SK-N-SH (cell line): ENCODE measurements around the gene PLEKHG7. TPM values are rescaled to one million over a fixed set of nuclear protein-coding genes. Genes with fewer than 3 reads are reported as not detected.

Experiments used
- CTCF ChIA-PET: fragments of 300-600, 350-600 bp; formaldehyde crosslinking; extraction: SDS; loops from one replicate; lab custom pipeline; 2021; lab: Yijun Ruan, JAX
- POLR2A ChIA-PET: fragments of 350-600 bp; sonication (Branson Sonifier 250); formaldehyde crosslinking; extraction: SDS; loops from one replicate; lab custom pipeline; 2020; ENCODE audit warnings: antibody characterized with exemption, inconsistent platforms; lab: Yijun Ruan, JAX
- DNase-seq: peaks from one replicate; pipeline ENCODE4 v3.0.0; 2012
- H2AFZ ChIP-seq: fragments of 200-600 bp; sonication (generic); 2 replicates; pipeline ENCODE4 v1.8.1; 2016; ENCODE audit warnings: antibody characterized with exemption, mild to moderate bottlenecking, low read depth
- H3F3A ChIP-seq: fragments of 200-600 bp; sonication (generic); replicated peaks from 2 replicates; pipeline ENCODE3; 2016; ENCODE audit warnings: antibody characterized with exemption, mild to moderate bottlenecking; ENCODE audit not compliant: insufficient read depth
- H3K27ac ChIP-seq, 2 experiments: fragments of 200-500 bp in 1 of 2; fragments of 200-600 bp in 1 of 2; sonication (Bioruptor generic) in 1 of 2; sonication (generic), shearing (Covaris generic) in 1 of 2; 2 replicates each; pipeline versions ENCODE4 v1.5.1 to v1.6.1; 2014 to 2016; ENCODE audit warnings: low read depth in 2 of 2, inconsistent platforms in 1 of 2, low read length in 1 of 2, mild to moderate bottlenecking in 1 of 2, mixed read lengths in 1 of 2
- H3K27me3 ChIP-seq: fragments of 200-600 bp; sonication (generic), shearing (Covaris generic); 2 replicates; pipeline ENCODE4 v1.6.1; 2016; ENCODE audit warnings: mixed run types; ENCODE audit not compliant: insufficient read depth
- H3K36me3 ChIP-seq, 2 experiments: fragments of 200-500 bp in 1 of 2; fragments of 200-600 bp in 1 of 2; sonication (Bioruptor generic) in 1 of 2; sonication (generic) in 1 of 2; replicated peaks in 1 of 2; 2 replicates each; pipeline versions ENCODE3 to v1.5.1; 2014 to 2016; ENCODE audit warnings: low read length in 1 of 2, mild to moderate bottlenecking in 1 of 2; ENCODE audit not compliant: insufficient read depth in 2 of 2, control insufficient read depth in 1 of 2
- H3K4me1 ChIP-seq, 2 experiments: fragments of 200-500 bp in 1 of 2; fragments of 200-600 bp in 1 of 2; sonication (Bioruptor generic) in 1 of 2; sonication (generic), shearing (Covaris generic) in 1 of 2; 2 replicates each; pipeline versions ENCODE4 v1.5.1 to v1.6.1; 2014 to 2016; ENCODE audit warnings: low read depth in 1 of 2, low read length in 1 of 2, mixed run types in 1 of 2; ENCODE audit not compliant: insufficient read depth in 2 of 2, control insufficient read depth in 1 of 2
- H3K4me2 ChIP-seq: fragments of 200-600 bp; sonication (generic), shearing (Covaris generic); 2 replicates; pipeline ENCODE4 v1.6.1; 2017; ENCODE audit warnings: mixed run types
- H3K4me3 ChIP-seq, 2 experiments: fragments of 200-500 bp in 1 of 2; fragments of 200-600 bp in 1 of 2; sonication (Bioruptor generic) in 1 of 2; sonication (generic), shearing (Covaris generic) in 1 of 2; 2 replicates each; pipeline versions ENCODE4 v1.5.1 to v1.8.1; 2014 to 2016; ENCODE audit warnings: low read depth in 2 of 2, inconsistent platforms in 1 of 2, low read length in 1 of 2, mild to moderate bottlenecking in 1 of 2, mixed read lengths in 1 of 2, moderate library complexity in 1 of 2
- H3K79me2 ChIP-seq: fragments of 200-600 bp; sonication (generic); 2 replicates; pipeline ENCODE4 v1.8.1; 2017; ENCODE audit warnings: mild to moderate bottlenecking; ENCODE audit not compliant: insufficient read depth
- H3K9ac ChIP-seq: fragments of 200-600 bp; sonication (generic); 2 replicates; pipeline ENCODE4 v1.6.1; 2017; ENCODE audit warnings: mixed run types
- H3K9me2 ChIP-seq: fragments of 200-600 bp; sonication (generic); 2 replicates; pipeline ENCODE4 v1.6.1; 2017; ENCODE audit warnings: mixed run types
- H3K9me3 ChIP-seq: fragments of 200-600 bp; sonication (generic); 2 replicates; pipeline ENCODE4 v1.6.1; 2017; ENCODE audit warnings: mixed run types, mild to moderate bottlenecking, moderate library complexity
- H4K20me1 ChIP-seq: fragments of 200-600 bp; sonication (generic); 2 replicates; pipeline ENCODE4 v1.6.1; 2017; ENCODE audit warnings: mild to moderate bottlenecking, mixed run types; ENCODE audit not compliant: insufficient read depth
- CTCF ChIP-seq: fragments of 200-600 bp; sonication (generic); IDR thresholded peaks from 2 replicates; pipeline ENCODE4 v1.6.1; 2017; ENCODE audit warnings: antibody characterized with exemption, mild to moderate bottlenecking, moderate library complexity
- ELF1 ChIP-seq: IDR thresholded peaks from 2 replicates; pipeline ENCODE4 v1.4.0; 2012
- EP300 ChIP-seq, 2 experiments: IDR thresholded peaks; 2 replicates each; pipeline versions ENCODE4 v1.4.0 to v1.6.1; 2012; ENCODE audit warnings: borderline replicate concordance in 1 of 2, low read depth in 1 of 2, low read length in 1 of 2
- GATA2 ChIP-seq: sonication (generic); formaldehyde crosslinking; IDR thresholded peaks from 2 replicates; pipeline ENCODE4 v1.5.0; 2020; ENCODE audit warnings: mild to moderate bottlenecking, missing genetic modification reagents
- MAX ChIP-seq: IDR thresholded peaks from 2 replicates; pipeline ENCODE4 v1.4.0; 2012; ENCODE audit warnings: low read depth
- MXI1 ChIP-seq: IDR thresholded peaks from 2 replicates; pipeline ENCODE4 v1.6.1; 2012; ENCODE audit warnings: mild to moderate bottlenecking, low read depth, low read length, improper control_type of control experiment
- NFIC ChIP-seq: IDR thresholded peaks from 2 replicates; pipeline ENCODE4 v1.4.0; 2012; ENCODE audit warnings: borderline replicate concordance
- RAD21 ChIP-seq: IDR thresholded peaks from 2 replicates; pipeline ENCODE4 v1.6.1; 2012; ENCODE audit warnings: mild to moderate bottlenecking, low read length
- RCOR1 ChIP-seq: fragments of 150-350 bp; IDR thresholded peaks from 2 replicates; pipeline ENCODE4 v1.6.1; 2017; ENCODE audit warnings: antibody characterized with exemption, low read length
- RFX5 ChIP-seq: IDR thresholded peaks from 2 replicates; pipeline ENCODE4 v1.6.1; 2012; ENCODE audit warnings: mild to moderate bottlenecking, improper control_type of control experiment, low read length
- TCF12 ChIP-seq: IDR thresholded peaks from 2 replicates; pipeline ENCODE4 v1.4.0; 2012
- USF1 ChIP-seq: IDR thresholded peaks from 2 replicates; pipeline ENCODE4 v1.4.0; 2012; ENCODE audit warnings: low read depth, borderline replicate concordance
- USF2 ChIP-seq: fragments of 150-350 bp; IDR thresholded peaks from 2 replicates; pipeline ENCODE4 v1.6.1; 2017; ENCODE audit warnings: antibody characterized with exemption, low read length, low read depth, borderline replicate concordance
- ZBTB33 ChIP-seq: IDR thresholded peaks from 2 replicates; pipeline ENCODE4 v1.4.0; 2012; ENCODE audit warnings: low read depth, borderline replicate concordance
- WGBS: methylation state at CpG from one replicate; pipeline ENCODE4 v1.1.6; 2017; ENCODE audit warnings: low lambda C conversion rate; 5-methylcytosine and 5-hydroxymethylcytosine counted together
- polyA plus RNA-seq, 3 experiments: library from polyadenylated mRNA; depleted of rRNA; stranded (reverse); fragments of >200 nt; gene quantifications; 2 replicates each; pipeline ENCODE4 v1.2.3, GENCODE V29; 2012

Gene PLEKHG7
- polyA plus RNA-seq, 1 of the 3 experiments (the other 2 are of a cell fraction), result not detected

- CTCF ChIA-PET, result no interaction called here
- WGBS, result 87% methylated on average over 6 of the region's 6 CpGs
- no peak for TF ChIP-seq ZBTB33
- no peak for TF ChIP-seq USF2
- TF ChIP-seq NFIC, result no peak
- no peak for TF ChIP-seq RCOR1
- no peak for TF ChIP-seq TCF12
- no peak for TF ChIP-seq ELF1
- no peak for TF ChIP-seq USF1
- no peak for TF ChIP-seq RAD21
- TF ChIP-seq MXI1, result no peak
- TF ChIP-seq CTCF, result no peak
- TF ChIP-seq GATA2 (CRISPR knock-in tag), result no peak
- TF ChIP-seq MAX, result no peak
- Histone ChIP-seq H3K9me3 (no peaks in the 10 kb centered on the region), H4K20me1 (no peaks in the 10 kb centered on the region), H3K79me2 (no peaks in the 10 kb centered on the region), H3K4me1 (peaks cover 0 to 18% of the 10 kb centered on the region in 2 experiments; a peak in 1 of 4 replicates), H3K27ac (no peak overlapping the region), H2AFZ (peak overlapping the region; percentile 9; the same call in 1 of the 2 replicates), H3K36me3 (no peaks in the 10 kb centered on the region), H3K4me2 (no peak overlapping the region), H3K9ac (no peak overlapping the region), H3K9me2 (no peaks in the 10 kb centered on the region), H3F3A (no peaks in the 10 kb centered on the region), H3K4me3 (no peak overlapping the region), H3K27me3 (no peaks in the 10 kb centered on the region)
- POLR2A ChIA-PET, result no interaction called here
- no peak for DNase-seq
Measured at GRCh38 chr12:92733181-92733580, 30.4 kb downstream of the PLEKHG7 start.

GRCh38 chr12:92733661-92734060, 30.9 kb downstream of the PLEKHG7 start:
- H3K4me1 ChIP-seq, result peaks cover 0 to 18% of the 10 kb centered on the region in 2 experiments; a peak in 1 of 4 replicates
- H3K36me3 ChIP-seq, result no peaks in the 10 kb centered on the region
- no peaks in the 10 kb centered on the region for H3K79me2 ChIP-seq
- H3K9me2 ChIP-seq, result no peaks in the 10 kb centered on the region
- no peak overlapping the region for H3K4me2 ChIP-seq
- no peaks in the 10 kb centered on the region for H3K9me3 ChIP-seq
- DNase-seq, result no peak
- no peak overlapping the region for H3K4me3 ChIP-seq
- 58% methylated on average over 3 of the region's 3 CpGs for WGBS
- ChIA-PET CTCF (no interaction called here), POLR2A (no interaction called here)
- H2AFZ ChIP-seq, result peak overlapping the region; percentile 9; the same call in 1 of the 2 replicates
- no peaks in the 10 kb centered on the region for H4K20me1 ChIP-seq
- no peaks in the 10 kb centered on the region for H3K27me3 ChIP-seq
- TF ChIP-seq RFX5 (no peak), EP300 (IDR thresholded peaks at IDR 0.05; ENCODE audit: borderline replicate concordance in 1 of 2, low read depth in 1 of 2, low read length in 1 of 2) (no peak)
- no peaks in the 10 kb centered on the region for H3F3A ChIP-seq
- H3K9ac ChIP-seq, result no peak overlapping the region
- no peak overlapping the region for H3K27ac ChIP-seq
